Measurements from ENCODE around the gene GDAP2. TPM values are rescaled to one million over a fixed set of nuclear protein-coding genes. Genes with fewer than 3 reads are reported as not detected.

Gene GDAP2
- total RNA-seq, 6 donors from 2014 or later: 20.4 to 52.4 (median 30.2) TPM

- Histone ChIP-seq H3K36me3 (peaks cover 0 to 6% (median 0%) of the 10 kb centered on the region in 4 donors), H3K9me3 (no peaks in the 10 kb centered on the region), H3K4me1 (no peaks in the 10 kb centered on the region), H3K27me3 (no peaks in the 10 kb centered on the region), H3K27ac (no peak overlapping the region), H3K4me3 (no peak overlapping the region)
- WGBS, 2 donors: 3 to 6% methylated on average over 1 of the region's 1 CpG
- no peak for ATAC-seq (ENCODE audit: low FRiP score in 2 of 2)
- DNase-seq: no peak
- TF ChIP-seq EP300 (IDR thresholded peaks at IDR 0.05) (no peak), POLR2AphosphoS5 (IDR thresholded peaks at IDR 0.05) (no peak), POLR2A (IDR thresholded peaks at IDR 0.05) (no peak), CTCF (IDR thresholded peaks at IDR 0.05) (no peak)
Measured at GRCh38 chr1:117967881-117968280, 38.5 kb upstream of the GDAP2 start.

- Histone ChIP-seq H3K27me3 (no peaks in the 10 kb centered on the region), H3K9me3 (no peaks in the 10 kb centered on the region), H3K27ac (no peak overlapping the region), H3K36me3 (peaks cover 0 to 9% (median 0%) of the 10 kb centered on the region in 4 donors), H3K4me1 (no peaks in the 10 kb centered on the region), H3K4me3 (no peak overlapping the region)
- 42 to 53% methylated on average over 4 of the region's 4 CpGs for WGBS, 2 donors
- no peak for DNase-seq
- ATAC-seq (ENCODE audit: low FRiP score in 2 of 2): no peak
- TF ChIP-seq CTCF (IDR thresholded peaks at IDR 0.05) (peak in 2 of 6 experiments; percentile 17 to 30), EP300 (IDR thresholded peaks at IDR 0.05) (no peak)
Measured at GRCh38 chr1:117967477-117967876, 38.1 kb upstream of the GDAP2 start.

GRCh38 chr1:117964290-117965038, 35.0 kb upstream of the GDAP2 start:
- no peaks in the 10 kb centered on the region for H3K9me3 ChIP-seq
- H3K4me1 ChIP-seq: no peaks in the 10 kb centered on the region
- H3K4me3 ChIP-seq: no peak overlapping the region
- H3K27me3 ChIP-seq: no peaks in the 10 kb centered on the region
- DNase-seq (no peak), ATAC-seq (ENCODE audit: low FRiP score in 2 of 2) (no peak)
- H3K27ac ChIP-seq: no peak overlapping the region
- WGBS, 2 donors: 81 to 88% methylated on average over 3 of the region's 3 CpGs
- H3K36me3 ChIP-seq: peaks cover 0 to 28% (median 5%) of the 10 kb centered on the region in 4 donors
- TF ChIP-seq POLR2A (IDR thresholded peaks at IDR 0.05): no peak
- TF ChIP-seq CTCF (IDR thresholded peaks at IDR 0.05): no peak

- Histone ChIP-seq H3K4me1 (no peaks in the 10 kb centered on the region), H3K36me3 (peaks cover 16 to 79% (median 24%) of the 10 kb centered on the region in 4 donors), H3K4me3 (no peak overlapping the region), H3K27ac (no peak overlapping the region), H3K27me3 (no peaks in the 10 kb centered on the region), H3K9me3 (no peaks in the 10 kb centered on the region)
- no peak for TF ChIP-seq POLR2AphosphoS5 (IDR thresholded peaks at IDR 0.05)
- TF ChIP-seq POLR2A (IDR thresholded peaks at IDR 0.05): no peak
- no peak for TF ChIP-seq CTCF (IDR thresholded peaks at IDR 0.05)
- TF ChIP-seq EP300 (IDR thresholded peaks at IDR 0.05): no peak
- DNase-seq (no peak), ATAC-seq (ENCODE audit: low FRiP score in 2 of 2) (peak in 1 of 2 donors; percentile 35)
- WGBS, 2 donors: 85 to 89% methylated on average over 3 of the region's 3 CpGs
Measured at GRCh38 chr1:117959364-117959763, 29.9 kb upstream of the GDAP2 start.

- TF ChIP-seq CTCF (IDR thresholded peaks at IDR 0.05) (no peak), POLR2A (IDR thresholded peaks at IDR 0.05) (no peak), EP300 (IDR thresholded peaks at IDR 0.05) (no peak), POLR2AphosphoS5 (IDR thresholded peaks at IDR 0.05) (no peak)
- Histone ChIP-seq H3K4me1 (no peaks in the 10 kb centered on the region), H3K4me3 (no peak overlapping the region), H3K27ac (no peak overlapping the region), H3K36me3 (peaks cover 22 to 100% (median 57%) of the 10 kb centered on the region in 4 donors), H3K27me3 (no peaks in the 10 kb centered on the region), H3K9me3 (no peaks in the 10 kb centered on the region)
- ATAC-seq (ENCODE audit: low FRiP score in 2 of 2) (no peak), DNase-seq (no peak)
- WGBS, 2 donors: 92 to 97% methylated on average over 1 of the region's 1 CpG
Measured at GRCh38 chr1:117952386-117952785, 23.0 kb upstream of the GDAP2 start.
